Glomerular endothelial cell (primary cell): ENCODE results near the gene CORO1C. TPM values are rescaled to one million over a fixed set of nuclear protein-coding genes. Genes with fewer than 3 reads are reported as not detected.
"Not testable (repeated sequence)": the region's sequence is repeated elsewhere in the genome, so short reads cannot be mapped to it uniquely, and the experiment has no call there.

Experiments
- DNase-seq: peaks from one replicate; pipeline ENCODE4 v3.0.0-alpha.2; 2011; ENCODE audit warnings: low read depth, low spot score; ENCODE audit errors: extremely low read depth
- total RNA-seq: library from RNA; depleted of rRNA; stranded (reverse); fragments of >200 nt; gene quantifications from 2 replicates; pipeline ENCODE4 v1.2.3, GENCODE V29; 2015

Gene CORO1C
- total RNA-seq, 1 donor from 2014 or later: 291 TPM

DNA sequence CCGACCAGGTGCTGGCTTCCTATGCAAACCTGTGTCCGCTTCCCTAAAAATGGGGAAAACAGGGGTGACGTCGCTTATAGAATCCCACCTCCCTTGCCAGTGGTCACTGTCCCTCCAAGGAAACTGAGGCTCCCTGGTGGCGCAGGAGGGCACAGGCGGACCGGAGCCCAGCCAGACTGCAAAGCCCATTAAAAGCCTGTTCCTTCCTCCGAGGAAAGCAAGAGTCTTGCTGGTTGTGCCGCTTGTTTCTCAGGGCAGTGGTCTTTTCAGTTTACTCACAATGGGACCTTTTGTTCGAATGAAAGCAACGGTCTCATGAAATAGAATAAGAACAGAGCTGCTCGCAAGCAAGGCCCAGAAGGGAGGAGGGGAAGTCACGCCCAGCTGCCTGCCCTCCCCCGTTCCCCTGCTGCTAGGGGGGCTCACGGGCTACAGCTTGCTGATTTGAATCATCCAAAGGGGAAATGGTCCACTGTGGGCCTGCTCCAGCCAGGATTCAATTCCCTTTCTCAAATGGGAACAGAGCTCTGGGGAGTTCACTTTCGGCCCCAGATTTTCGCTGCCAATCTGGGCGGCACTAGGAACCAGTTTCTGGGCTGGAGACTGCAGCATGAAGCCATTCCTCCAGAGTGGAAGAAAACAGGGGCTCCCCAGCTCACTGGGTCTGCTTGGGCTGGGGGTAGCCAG is 93.0 kb downstream of the CORO1C start:
- no peak for DNase-seq

- DNase-seq: no peak
Observed at GRCh38 chr12:108637222-108637971, 93.9 kb downstream of the CORO1C start.

GRCh38 chr12:108635997-108636808 is 95.1 kb downstream of the CORO1C start:
- DNase-seq: no peak

DNA sequence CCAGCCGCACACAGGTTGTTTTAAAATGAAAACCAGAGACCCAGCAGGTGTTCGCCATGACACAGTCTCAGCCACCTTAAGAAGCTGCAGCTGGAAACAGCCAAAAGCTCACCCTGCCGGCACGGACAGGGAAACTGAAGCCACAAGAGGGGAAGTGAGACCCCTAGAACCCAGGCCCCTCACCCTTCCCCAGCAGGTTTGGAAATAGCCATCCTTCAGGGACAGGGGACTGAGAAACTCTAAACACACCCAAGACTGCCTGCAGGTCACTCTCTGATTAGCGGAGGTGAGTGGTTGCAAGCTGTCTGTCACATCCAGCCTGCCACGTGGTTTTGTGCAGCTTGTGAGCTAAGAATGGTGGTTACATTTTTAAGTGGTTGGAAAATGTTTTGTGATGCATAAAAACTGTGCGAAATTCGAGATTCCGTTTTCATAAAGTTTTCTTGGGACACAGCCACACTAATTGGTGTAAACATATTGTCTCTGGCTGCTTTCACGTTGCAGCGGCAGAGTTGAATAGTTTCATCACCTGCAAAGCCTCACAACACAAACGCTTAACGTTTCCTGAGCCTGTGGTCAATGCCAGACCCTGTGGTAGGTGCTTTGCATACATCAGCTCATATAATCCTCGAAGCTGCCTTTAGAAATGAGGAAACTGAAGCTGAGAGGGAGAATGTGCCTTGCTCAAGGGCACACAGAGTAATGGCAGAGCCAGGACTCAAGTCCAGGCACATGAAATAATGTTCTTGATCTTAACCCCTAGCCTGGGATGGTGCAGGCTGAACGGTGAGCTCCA is 95.9 kb downstream of the CORO1C start:
- no peak for DNase-seq

DNA sequence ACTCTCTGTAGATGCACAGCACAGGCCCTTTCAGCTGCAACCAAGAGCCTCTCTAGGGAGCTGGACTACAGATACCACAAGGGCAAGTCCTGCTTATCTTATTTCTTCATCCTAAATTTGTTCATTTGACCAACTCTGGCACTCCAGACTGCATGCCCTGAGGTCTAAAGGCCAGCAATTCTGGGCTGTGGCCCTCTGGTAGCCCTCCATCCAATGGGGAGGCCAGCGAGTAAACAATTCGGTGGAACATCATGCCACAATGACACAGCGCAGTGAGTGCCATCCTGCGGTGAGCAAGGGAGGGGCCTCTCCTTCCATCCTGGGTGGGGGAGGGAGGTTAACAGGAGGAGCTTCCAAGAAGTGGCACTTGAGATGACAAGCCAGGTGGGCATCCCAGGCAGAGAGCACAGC is 97.0 kb downstream of the CORO1C start:
- no peak for DNase-seq

- no peak for DNase-seq
Observed at GRCh38 chr12:108633534-108634248, 97.6 kb downstream of the CORO1C start, which contains the start of gene SELPLG. Gene SELPLG (minus strand): TSS chr12:108633894. CDS start chr12:108624307, 9,587 bp downstream.

DNA sequence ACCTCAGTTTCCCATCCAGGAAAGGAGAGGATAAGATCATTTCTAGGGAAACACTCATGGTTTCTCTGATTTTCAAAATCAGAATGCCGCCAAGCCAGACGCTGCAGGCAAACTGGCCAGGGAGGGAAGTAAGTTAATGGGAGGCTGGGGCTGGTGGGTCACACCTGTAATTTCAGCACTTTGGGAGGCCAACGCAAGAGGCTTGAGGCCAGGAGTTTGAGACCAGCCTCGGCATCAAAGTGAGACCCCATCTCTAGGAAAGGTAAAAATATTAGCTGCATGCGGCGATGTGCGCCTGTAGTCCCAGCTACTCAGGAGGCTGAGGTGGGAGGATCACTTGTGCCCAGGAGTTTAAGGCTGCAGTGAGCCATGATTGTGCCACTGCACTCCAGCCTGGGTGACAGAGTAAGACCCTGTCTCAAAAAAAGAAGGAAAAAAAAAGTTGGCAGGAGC is 98.2 kb downstream of the CORO1C start:
- no peak for DNase-seq

DNA sequence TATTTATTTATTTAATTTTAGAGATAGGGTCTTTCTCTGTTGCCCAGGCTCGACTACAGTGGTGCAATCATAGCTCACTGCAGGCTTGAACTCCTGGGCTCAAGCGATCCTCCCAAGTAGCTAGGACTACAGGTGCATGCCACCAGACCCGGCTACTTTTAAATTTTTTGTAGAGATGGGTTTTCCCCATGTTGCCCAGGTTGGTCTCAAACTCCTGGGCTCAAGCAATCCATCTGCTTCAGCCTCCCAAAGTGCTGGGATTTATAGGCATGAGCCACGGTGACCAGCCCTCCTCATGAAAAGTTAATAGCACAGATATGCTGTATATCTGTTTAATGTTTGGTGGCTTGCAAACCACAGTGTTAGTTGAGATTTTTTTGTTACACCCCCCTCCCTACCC is 100.1 kb downstream of the CORO1C start:
- not testable (repeated sequence) for DNase-seq

- DNase-seq: no peak
Observed at GRCh38 chr12:108630481-108631207, 100.7 kb downstream of the CORO1C start.

DNA sequence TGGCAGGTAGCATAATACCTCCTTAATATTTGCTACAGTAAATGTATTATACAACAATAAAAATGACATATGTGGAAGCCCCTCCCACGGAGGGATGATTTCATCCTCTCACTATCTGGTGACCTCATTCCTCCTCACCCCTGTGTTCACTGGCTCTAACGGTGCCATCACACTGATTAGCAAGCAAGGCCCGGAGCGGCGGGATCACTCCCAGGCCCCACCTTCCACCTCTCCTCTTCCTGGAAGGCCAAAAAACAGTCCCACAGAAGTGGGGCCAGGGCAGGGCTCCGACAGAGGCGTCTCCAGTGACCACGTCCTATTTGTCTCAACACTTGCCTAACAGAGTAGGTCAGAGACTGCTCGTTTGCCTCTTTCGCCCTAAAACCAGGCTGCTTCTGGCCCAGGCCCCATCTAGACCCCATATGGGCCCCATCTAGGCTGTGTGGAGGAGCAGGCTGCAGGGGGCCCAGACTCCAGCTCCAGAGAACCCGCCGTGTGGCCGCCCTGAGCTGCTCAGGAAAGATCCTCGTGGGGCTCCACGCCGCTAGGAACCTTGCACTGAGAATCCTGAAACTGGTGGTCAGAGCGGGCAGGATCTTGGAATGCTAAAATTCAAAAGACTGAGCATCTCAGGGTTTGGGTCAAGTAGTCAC is 101.4 kb downstream of the CORO1C start:
- DNase-seq: no peak

GRCh38 chr12:108629151-108629550 is 102.2 kb downstream of the CORO1C start:
- DNase-seq: no peak

- DNase-seq: no peak
Observed at GRCh38 chr12:108627134-108627920, 104.0 kb downstream of the CORO1C start.

DNA sequence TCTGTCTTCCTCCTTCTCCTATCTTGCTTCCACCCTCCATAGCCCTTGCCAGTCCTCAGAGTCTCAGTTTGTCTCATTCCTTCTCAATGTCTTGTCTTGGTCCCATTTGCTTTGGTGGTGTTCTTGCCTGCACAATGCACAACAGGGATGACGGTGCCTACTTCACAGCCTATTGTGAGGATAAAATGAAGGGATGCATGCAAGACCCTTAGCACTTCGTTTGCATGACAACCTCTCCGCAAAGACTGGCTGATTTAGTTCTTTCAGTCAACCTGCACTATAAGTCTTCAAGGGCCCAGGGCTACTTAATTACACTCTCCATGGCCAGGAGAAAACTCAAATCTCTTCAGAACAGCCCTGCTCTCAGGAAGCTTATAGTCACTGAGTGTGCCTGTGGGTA is 106.1 kb downstream of the CORO1C start:
- DNase-seq: no peak

- DNase-seq: no peak
Observed at GRCh38 chr12:108623577-108623976, 107.7 kb downstream of the CORO1C start.

GRCh38 chr12:108622921-108623514 is 108.3 kb downstream of the CORO1C start:
- DNase-seq: no peak

DNA sequence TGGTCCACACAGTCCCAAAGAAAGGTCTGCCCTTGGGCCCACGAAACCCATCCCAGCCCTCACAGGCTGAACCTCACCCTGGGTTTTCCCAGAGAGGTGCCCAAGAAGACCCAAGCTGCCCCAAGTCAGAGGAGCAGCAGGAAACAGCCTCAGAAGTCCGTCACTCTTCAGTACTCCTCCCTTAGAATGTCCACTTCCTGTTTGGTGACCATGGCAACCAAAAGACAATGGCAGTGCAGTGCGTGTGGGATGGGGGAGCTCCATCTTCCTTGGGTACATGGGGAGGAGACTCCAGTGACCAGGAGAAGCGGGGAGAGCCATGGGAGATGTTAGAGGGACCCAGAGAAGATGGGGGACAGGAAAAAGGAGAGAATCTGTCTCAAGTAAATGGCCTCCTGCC is 108.9 kb downstream of the CORO1C start:
- peak; percentile 77 for DNase-seq

- DNase-seq: no peak
Observed at GRCh38 chr12:108621161-108621560, 110.2 kb downstream of the CORO1C start.
